ENCODE data around the gene ARG2. TPM values are rescaled to one million over a fixed set of nuclear protein-coding genes. Genes with fewer than 3 reads are reported as not detected.

The ARG2 gene
- total RNA-seq, 2 experiments from 2014 or later, result 3.7 to 3.9 TPM

- no peaks in the 10 kb centered on the region for H3K9me3 Mint-ChIP-seq
- CTCF ChIA-PET, result interaction anchor here (0.5 to 3.6 kb wide), 8 partner anchors 16 to 120 kb away, joined by 3 to 21 read pairs (median 3); partner anchors contain the start of gene PIGH
- H3K4me3 ChIP-seq (ENCODE audit: low read length), result no peak overlapping the region
- no peak overlapping the region for H3K4me3 Mint-ChIP-seq
- H3K36me3 ChIP-seq (ENCODE audit: insufficient read depth, low read length), result peaks cover 15% of the 10 kb centered on the region
- DNase-seq (peak in 7 of 14 experiments; percentile 13 to 67 (median 42)), ATAC-seq (ENCODE audit: poor library complexity) (peak; percentile 51)
- H3K27ac ChIP-seq (ENCODE audit: low read depth in 1 of 2, low read length in 2 of 2), result no peak overlapping the region
- peak; percentile 56 for TF ChIP-seq CTCF (IDR thresholded peaks at IDR 0.05)
- H3K9me3 ChIP-seq (ENCODE audit: control insufficient read depth in 1 of 2, insufficient read depth in 1 of 2, low read length in 2 of 2), result no peaks in the 10 kb centered on the region
- peaks cover 16% of the 10 kb centered on the region for H3K36me3 Mint-ChIP-seq (ENCODE audit: low read depth)
- no peaks in the 10 kb centered on the region for H3K4me1 Mint-ChIP-seq (ENCODE audit: low read depth)
- intact Hi-C loops (cut with DNase I, micrococcal nuclease), result loop anchor here (1.0 to 2.0 kb wide), 3 partner anchors 83 to 120 kb away; no protein-coding TSS in a partner anchor
- POLR2A ChIA-PET, result interaction anchor here (1.6 kb wide), 1 partner anchor 121 kb away, joined by 5 read pairs; no protein-coding TSS in a partner anchor
- no peaks in the 10 kb centered on the region for H3K27me3 Mint-ChIP-seq
- H3K27me3 ChIP-seq (ENCODE audit: control insufficient read depth in 1 of 2, insufficient read depth in 2 of 2, low read length in 2 of 2), result no peaks in the 10 kb centered on the region
- no peaks in the 10 kb centered on the region for H3K4me1 ChIP-seq (ENCODE audit: insufficient read depth, low read length)
- H3K27ac Mint-ChIP-seq, result no peak overlapping the region
These were observed 35.7 kb upstream of the ARG2 start for GRCh38 chr14:67583711-67584644.

- H3K36me3 ChIP-seq (ENCODE audit: insufficient read depth, low read length), result peaks cover 16% of the 10 kb centered on the region
- no peak overlapping the region for H3K27ac ChIP-seq (ENCODE audit: low read depth in 1 of 2, low read length in 2 of 2)
- Mint-ChIP-seq H3K9me3 (no peaks in the 10 kb centered on the region), H3K4me1 (ENCODE audit: low read depth) (no peaks in the 10 kb centered on the region), H3K4me3 (no peak overlapping the region), H3K27ac (no peak overlapping the region), H3K27me3 (no peaks in the 10 kb centered on the region), H3K36me3 (ENCODE audit: low read depth) (peaks cover 26% of the 10 kb centered on the region)
- TF ChIP-seq CTCF (IDR thresholded peaks at IDR 0.05), result no peak
- H3K9me3 ChIP-seq (ENCODE audit: control insufficient read depth in 1 of 2, insufficient read depth in 1 of 2, low read length in 2 of 2), result no peaks in the 10 kb centered on the region
- CTCF ChIA-PET, result interaction anchor here (1.1 to 3.6 kb wide), 3 partner anchors 89 to 119 kb away, joined by 3 to 21 read pairs (median 3); no protein-coding TSS in a partner anchor
- H3K4me1 ChIP-seq (ENCODE audit: insufficient read depth, low read length), result no peaks in the 10 kb centered on the region
- DNase-seq (no peak), ATAC-seq (ENCODE audit: poor library complexity) (no peak)
- no peak overlapping the region for H3K4me3 ChIP-seq (ENCODE audit: low read length)
- POLR2A ChIA-PET, result interaction anchor here (1.6 kb wide), 1 partner anchor 120 kb away, joined by 5 read pairs; no protein-coding TSS in a partner anchor
- intact Hi-C loops (cut with DNase I, micrococcal nuclease), result loop anchor here (1.0 to 2.0 kb wide), 3 partner anchors 82 to 119 kb away; no protein-coding TSS in a partner anchor
- no peaks in the 10 kb centered on the region for H3K27me3 ChIP-seq (ENCODE audit: control insufficient read depth in 1 of 2, insufficient read depth in 2 of 2, low read length in 2 of 2)
These were observed 34.7 kb upstream of the ARG2 start for GRCh38 chr14:67584978-67585377.

- ATAC-seq (ENCODE audit: poor library complexity), result no peak
- intact Hi-C loops (cut with DNase I, micrococcal nuclease), result no loop called here
- Histone ChIP-seq H3K4me1 (ENCODE audit: insufficient read depth, low read length) (no peaks in the 10 kb centered on the region), H3K27me3 (ENCODE audit: control insufficient read depth in 1 of 2, insufficient read depth in 2 of 2, low read length in 2 of 2) (no peaks in the 10 kb centered on the region), H3K36me3 (ENCODE audit: insufficient read depth, low read length) (peaks cover 16% of the 10 kb centered on the region), H3K4me3 (ENCODE audit: low read length) (no peak overlapping the region), H3K27ac (ENCODE audit: low read depth in 1 of 2, low read length in 2 of 2) (no peak overlapping the region), H3K9me3 (ENCODE audit: control insufficient read depth in 1 of 2, insufficient read depth in 1 of 2, low read length in 2 of 2) (no peaks in the 10 kb centered on the region)
- Mint-ChIP-seq H3K9me3 (no peaks in the 10 kb centered on the region), H3K27ac (no peak overlapping the region), H3K36me3 (ENCODE audit: low read depth) (peaks cover 39% of the 10 kb centered on the region), H3K27me3 (no peaks in the 10 kb centered on the region), H3K4me3 (no peak overlapping the region), H3K4me1 (ENCODE audit: low read depth) (no peaks in the 10 kb centered on the region)
- no peak for TF ChIP-seq CTCF (IDR thresholded peaks at IDR 0.05)
- DNase-seq, result no peak
- ChIA-PET CTCF (interaction anchor here (1.1 to 3.6 kb wide), 2 partner anchors 13 to 118 kb away, joined by 4 to 21 read pairs; partner anchors contain the start of gene PIGH), POLR2A (no interaction called here)
These were observed 33.4 kb upstream of the ARG2 start for GRCh38 chr14:67586369-67586768.

Data from CD4-positive, alpha-beta T cell (primary cell).